Gastroesophageal sphincter (tissue), 4 donors: ENCODE results near the gene ICAM5. TPM values are rescaled to one million over a fixed set of nuclear protein-coding genes. Genes with fewer than 3 reads are reported as not detected.

Experiments
- ATAC-seq: fragments of 150-250 bp; one replicate; pipeline ENCODE4 v1.9.1; 2016; ENCODE audit warnings: mild to moderate bottlenecking, moderate library complexity
- H3K27ac ChIP-seq, 4 donors: fragments of 200-600 bp; sonication (generic) in 3 of 4; 1 replicate in 3 of 4; 2 replicates in 1 of 4; pipeline ENCODE4 v1.5.1; 2016 to 2019
- H3K27me3 ChIP-seq: fragments of 200-600 bp; sonication (generic); one replicate; pipeline ENCODE4 v1.5.1; 2019
- H3K36me3 ChIP-seq, 2 donors: fragments of 200-600 bp; sonication (generic); one replicate each; pipeline ENCODE4 v1.5.1; 2019; ENCODE audit warnings: control low read depth in 1 of 2
- H3K4me1 ChIP-seq, 3 donors: fragments of 200-600 bp; sonication (generic); 1 replicate in 2 of 3; 2 replicates in 1 of 3; pipeline ENCODE4 v1.5.1; 2016 to 2019; ENCODE audit warnings: control low read depth in 2 of 3
- H3K4me3 ChIP-seq, 2 donors: fragments of 200-600 bp; sonication (generic); one replicate each; pipeline ENCODE4 v1.5.1; 2019; ENCODE audit warnings: mild to moderate bottlenecking in 1 of 2, moderate library complexity in 1 of 2
- H3K9me3 ChIP-seq, 3 donors: fragments of 200-600 bp; sonication (generic); one replicate each; pipeline ENCODE4 v1.5.1; 2017 to 2019; ENCODE audit warnings: control low read depth in 2 of 3
- EP300 ChIP-seq: sonication (generic); formaldehyde crosslinking; IDR thresholded peaks from one replicate; pipeline ENCODE4 v1.6.1; 2017; ENCODE audit warnings: antibody characterized with exemption, mild to moderate bottlenecking
- POLR2A ChIP-seq, 2 donors: fragments of 450-650 bp; IDR thresholded peaks; one replicate each; pipeline ENCODE4 v1.6.1; 2017; ENCODE audit warnings: antibody characterized with exemption in 2 of 2, mild to moderate bottlenecking in 2 of 2, moderate library complexity in 1 of 2
- POLR2AphosphoS5 ChIP-seq: sonication (generic); formaldehyde crosslinking; IDR thresholded peaks from one replicate; pipeline ENCODE4 v1.6.1; 2017; ENCODE audit warnings: antibody characterized with exemption
- WGBS, 2 donors: methylation state at CpG; one replicate each; pipeline ENCODE4 v1.1.5; 2018; ENCODE audit warnings: low coverage in 1 of 2; 5-methylcytosine and 5-hydroxymethylcytosine counted together
- total RNA-seq, 4 donors: library from RNA; depleted of rRNA; stranded (reverse); fragments of >200 nt; gene quantifications; one replicate each; pipeline ENCODE4 v1.1.0, GENCODE V29; 2016
- TF ChIP-seq, protein P1 (sequence below), 4 experiments: fragments of 200-600 bp in 2 of 4; fragments of 450-650 bp in 2 of 4; sonication (generic) in 1 of 4; IDR thresholded peaks; one replicate each; pipeline ENCODE4 v1.5.1; 2017 to 2019; ENCODE audit warnings: antibody characterized with exemption in 4 of 4, mild to moderate bottlenecking in 2 of 4, moderate library complexity in 2 of 4

ICAM5 gene
- total RNA-seq, 4 donors from 2014 or later, result 0.12 to 0.54 (median 0.47) TPM; not detected in 1

DNA sequence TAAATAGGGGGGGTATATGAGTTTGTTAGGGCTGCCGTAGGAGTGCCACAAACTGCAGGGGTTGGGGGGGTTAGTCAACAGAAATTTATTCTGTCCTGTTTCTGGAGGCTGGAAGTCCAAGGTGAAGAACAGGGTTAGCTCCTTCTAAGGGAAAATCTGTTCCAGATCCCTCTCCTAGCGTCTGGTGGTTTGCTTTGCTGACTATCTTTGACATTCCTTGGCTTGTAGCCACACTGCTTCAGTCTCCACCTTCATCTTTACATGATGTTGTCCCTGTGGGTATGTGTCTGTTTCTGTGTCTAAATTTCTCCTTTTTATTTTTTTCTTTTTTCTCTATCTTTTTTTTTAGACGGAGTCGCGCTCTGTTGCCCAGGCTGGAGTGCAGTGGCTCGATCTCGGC is 27.0 kb upstream of the ICAM5 start:
- Histone ChIP-seq H3K9me3 (no peaks in the 10 kb centered on the region), H3K27ac (no peak overlapping the region), H3K4me3 (no peak overlapping the region), H3K36me3 (peaks cover 0 to 23% of the 10 kb centered on the region in 2 donors), H3K4me1 (peaks cover 0 to 6% (median 3%) of the 10 kb centered on the region in 3 donors), H3K27me3 (peaks cover 1% of the 10 kb centered on the region)
- TF ChIP-seq POLR2A (IDR thresholded peaks at IDR 0.05) (no peak), POLR2AphosphoS5 (no peak), EP300 (no peak)
- TF ChIP-seq, protein P1, sequence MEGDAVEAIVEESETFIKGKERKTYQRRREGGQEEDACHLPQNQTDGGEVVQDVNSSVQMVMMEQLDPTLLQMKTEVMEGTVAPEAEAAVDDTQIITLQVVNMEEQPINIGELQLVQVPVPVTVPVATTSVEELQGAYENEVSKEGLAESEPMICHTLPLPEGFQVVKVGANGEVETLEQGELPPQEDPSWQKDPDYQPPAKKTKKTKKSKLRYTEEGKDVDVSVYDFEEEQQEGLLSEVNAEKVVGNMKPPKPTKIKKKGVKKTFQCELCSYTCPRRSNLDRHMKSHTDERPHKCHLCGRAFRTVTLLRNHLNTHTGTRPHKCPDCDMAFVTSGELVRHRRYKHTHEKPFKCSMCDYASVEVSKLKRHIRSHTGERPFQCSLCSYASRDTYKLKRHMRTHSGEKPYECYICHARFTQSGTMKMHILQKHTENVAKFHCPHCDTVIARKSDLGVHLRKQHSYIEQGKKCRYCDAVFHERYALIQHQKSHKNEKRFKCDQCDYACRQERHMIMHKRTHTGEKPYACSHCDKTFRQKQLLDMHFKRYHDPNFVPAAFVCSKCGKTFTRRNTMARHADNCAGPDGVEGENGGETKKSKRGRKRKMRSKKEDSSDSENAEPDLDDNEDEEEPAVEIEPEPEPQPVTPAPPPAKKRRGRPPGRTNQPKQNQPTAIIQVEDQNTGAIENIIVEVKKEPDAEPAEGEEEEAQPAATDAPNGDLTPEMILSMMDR (IDR thresholded peaks at IDR 0.05), result no peak
- WGBS, 2 donors, result 34 to 90% methylated on average over 2 to 6 of the region's 7 CpGs
- no peak for ATAC-seq

DNA sequence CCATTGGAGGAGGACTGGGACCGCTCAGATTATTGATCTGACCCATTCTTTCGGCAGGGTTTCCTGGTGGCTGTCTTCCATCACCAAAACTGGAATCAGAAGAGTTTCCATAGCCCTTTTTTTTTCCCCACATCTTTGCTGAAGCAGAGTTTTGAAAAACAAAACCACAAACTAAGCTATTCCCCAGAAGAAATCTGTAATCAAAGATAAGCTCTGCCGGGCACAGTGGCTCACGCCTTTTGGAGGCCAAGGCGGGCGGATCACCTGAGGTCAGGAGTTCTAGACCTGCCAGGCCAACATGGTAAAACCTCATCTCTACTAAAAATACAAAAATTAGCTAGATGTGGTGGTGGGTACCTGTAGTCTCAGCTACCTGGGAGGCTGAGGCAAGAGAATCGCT is 23.0 kb upstream of the ICAM5 start:
- Histone ChIP-seq H3K27me3 (peaks cover 40% of the 10 kb centered on the region), H3K27ac (no peak overlapping the region), H3K4me3 (no peak overlapping the region), H3K9me3 (no peaks in the 10 kb centered on the region), H3K4me1 (peaks cover 0 to 35% (median 7%) of the 10 kb centered on the region in 3 donors), H3K36me3 (no peaks in the 10 kb centered on the region)
- ATAC-seq, result no peak
- TF ChIP-seq, protein P1 (IDR thresholded peaks at IDR 0.05), result no peak
- TF ChIP-seq POLR2AphosphoS5 (no peak), POLR2A (IDR thresholded peaks at IDR 0.05) (no peak), EP300 (no peak)
- 61% methylated on average over 3 of the region's 7 CpGs; no CpG with 5 or more reads in 1 of the 2 donors for WGBS, 2 donors

DNA sequence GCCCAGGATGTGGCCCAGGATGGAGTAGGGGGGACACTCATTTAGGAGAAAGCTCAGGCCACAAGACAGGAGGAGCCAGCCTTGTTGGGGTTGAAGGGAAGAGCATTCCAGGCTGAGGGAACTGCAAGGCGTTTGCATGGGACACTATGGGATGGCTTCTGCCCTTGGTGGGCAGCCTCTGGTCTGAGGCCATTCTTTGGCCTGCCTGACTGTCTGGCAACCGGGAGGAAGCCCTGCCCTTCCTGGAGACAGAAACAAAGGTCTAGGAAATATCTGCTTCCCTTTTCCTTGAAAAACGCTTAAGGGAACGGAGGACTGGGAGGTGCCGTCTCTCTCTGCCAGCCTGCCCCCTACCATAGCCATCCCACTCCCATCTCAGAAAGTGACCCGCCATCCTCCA is 21.7 kb upstream of the ICAM5 start:
- ATAC-seq, result no peak
- 20 to 56% methylated on average over 1 to 6 of the region's 6 CpGs for WGBS, 2 donors
- no peak for TF ChIP-seq POLR2A (IDR thresholded peaks at IDR 0.05)
- no peak for TF ChIP-seq POLR2AphosphoS5
- no peak for TF ChIP-seq EP300
- TF ChIP-seq, protein P1 (IDR thresholded peaks at IDR 0.05), result no peak
- H3K27ac ChIP-seq, result peak overlapping the region in 3 of 4 donors; percentile 68 to 81 (median 78)
- peaks cover 0 to 38% (median 7%) of the 10 kb centered on the region in 3 donors for H3K4me1 ChIP-seq
- H3K36me3 ChIP-seq, result no peaks in the 10 kb centered on the region
- H3K9me3 ChIP-seq, result no peaks in the 10 kb centered on the region
- no peak overlapping the region for H3K4me3 ChIP-seq
- peaks cover 51% of the 10 kb centered on the region for H3K27me3 ChIP-seq

DNA sequence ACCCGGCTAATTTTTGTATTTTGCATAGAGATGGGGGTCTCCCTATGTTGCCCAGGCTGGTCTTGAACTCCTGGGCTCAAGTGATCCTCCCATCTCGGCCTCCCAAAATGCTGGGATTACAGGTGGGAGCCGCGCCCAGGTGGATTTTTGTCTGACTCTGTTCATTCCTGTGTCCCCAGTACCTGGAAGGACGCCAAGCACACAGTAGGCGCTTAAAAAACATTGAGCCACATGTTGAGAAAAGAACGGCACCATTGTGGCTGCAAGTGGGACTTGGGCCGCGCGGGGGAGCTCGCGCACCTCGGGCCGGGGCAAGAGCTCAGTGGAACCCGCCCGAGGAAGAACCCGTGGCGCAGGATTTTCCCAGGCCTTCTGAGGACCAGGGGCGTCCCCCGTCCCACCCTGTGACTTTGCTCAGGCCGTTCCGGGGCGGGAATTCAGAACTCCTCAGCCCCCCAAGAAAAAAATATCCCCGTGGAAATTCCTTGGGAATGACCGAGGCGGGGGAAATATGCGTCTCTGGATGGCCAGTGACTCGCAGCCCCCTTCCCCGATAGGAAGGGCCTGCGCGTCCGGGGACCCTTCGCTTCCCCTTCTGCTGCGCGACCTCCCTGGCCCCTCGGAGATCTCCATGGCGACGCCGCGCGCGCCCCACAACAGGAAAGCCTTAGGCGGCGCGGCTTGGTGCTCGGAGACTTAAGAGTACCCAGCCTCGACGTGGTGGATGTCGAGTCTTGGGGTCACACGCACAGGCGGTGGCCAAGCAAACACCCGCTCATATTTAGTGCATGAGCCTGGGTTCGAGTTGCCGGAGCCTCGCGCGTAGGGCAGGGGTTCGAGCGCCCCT is 20.2 kb upstream of the ICAM5 start:
- peak; percentile 64 for ATAC-seq
- 0% methylated on average over 3 to 17 of the region's 59 CpGs for WGBS, 2 donors
- Histone ChIP-seq H3K9me3 (no peaks in the 10 kb centered on the region), H3K4me1 (peaks cover 0 to 38% (median 7%) of the 10 kb centered on the region in 3 donors), H3K27ac (peak overlapping the region; percentile 9 to 81 (median 79)), H3K4me3 (peak overlapping the region; percentile 10 to 53), H3K27me3 (peaks cover 56% of the 10 kb centered on the region), H3K36me3 (peaks cover 0 to under 1% of the 10 kb centered on the region in 2 donors)
- TF ChIP-seq, protein P1 (IDR thresholded peaks at IDR 0.05), result peak in 3 of 4 experiments; percentile 93 to 99 (median 94)
- no peak for TF ChIP-seq EP300
